Transverse colon (tissue), 4 donors: ENCODE results near the gene RPL14.

Experiments used
- CTCF ChIP-seq, 5 experiments: fragments of 200-600 bp in 3 of 5; fragments of 450-650 bp in 2 of 5; sonication (generic) in 3 of 5; IDR thresholded peaks; 1 replicate in 2 of 5; 2 replicates in 3 of 5; pipeline ENCODE4 v1.5.1; 2016 to 2017; ENCODE audit warnings: antibody characterized with exemption in 5 of 5, inconsistent platforms in 3 of 5, mild to moderate bottlenecking in 2 of 5, moderate library complexity in 1 of 5
- POLR2AphosphoS5 ChIP-seq, 3 donors: sonication (generic); formaldehyde crosslinking; IDR thresholded peaks; one replicate each; pipeline ENCODE4 v1.6.1; 2016; ENCODE audit warnings: antibody characterized with exemption in 3 of 3

GRCh38 chr3:40455328-40455727 is 1.8 kb upstream of the RPL14 start:
- TF ChIP-seq CTCF (IDR thresholded peaks at IDR 0.05) (no peak), POLR2AphosphoS5 (IDR thresholded peaks at IDR 0.05) (no peak)
